K562 (cell line): ENCODE results near the gene KRT81. TPM values are rescaled to one million over a fixed set of nuclear protein-coding genes. Genes with fewer than 3 reads are reported as not detected.

Experiments used
- NONO ChIP-seq, 2 experiments: fragments of 200-400 bp in 1 of 2; fragments of 450-650 bp in 1 of 2; formaldehyde crosslinking in 1 of 2; IDR thresholded peaks; 2 replicates each; pipeline ENCODE4 v1.6.1; 2017; ENCODE audit warnings: low read depth in 2 of 2, mild to moderate bottlenecking in 2 of 2, moderate library complexity in 2 of 2, low read length in 1 of 2
- TAF9B ChIP-seq: fragments of 450-650 bp; IDR thresholded peaks from 2 replicates; pipeline ENCODE4 v1.6.1; 2018; ENCODE audit warnings: mild to moderate bottlenecking; ENCODE audit not compliant: partially characterized antibody
- ZNF778 ChIP-seq: fragments of 450-650 bp; formaldehyde crosslinking; IDR thresholded peaks from 2 replicates; pipeline ENCODE4 v1.4.0; 2020; ENCODE audit warnings: mild to moderate bottlenecking, moderate library complexity
- polyA plus RNA-seq, 8 experiments: library from polyadenylated mRNA; depleted of rRNA in 4 of 8; stranded (reverse) in 5 of 8; unstranded in 3 of 8; fragments of >200 nt; fragmentation: Nextera tagmentation in 2 of 8; fragmentation: Illumina TruSeq in 1 of 8; extraction: Ambion mirVana in 2 of 8; extraction: Trizol in 1 of 8; gene quantifications; 2 replicates each; pipeline versions ENCODE4 v1.2.1 to v1.2.3, GENCODE V29; 2011 to 2014; ENCODE audit warnings: inconsistent platforms in 1 of 8, missing spikeins in 1 of 8
- total RNA-seq, 7 experiments: library from RNA; depleted of rRNA in 6 of 7; stranded (reverse); fragments of >200 nt in 6 of 7; fragmentation: Illumina TruSeq in 2 of 7; extraction: Trizol in 2 of 7; gene quantifications; 2 replicates each; pipeline versions ENCODE4 v1.2.1 to v1.2.3, GENCODE V29; 2011 to 2021; ENCODE audit warnings: low replicate concordance in 1 of 7
- TF ChIP-seq, protein P1 (sequence below): sonication (generic); formaldehyde crosslinking; IDR thresholded peaks from 2 replicates; pipeline ENCODE4 v1.8.1; 2023; ENCODE audit warnings: missing genetic modification reagents, mild to moderate bottlenecking, borderline replicate concordance
- TF ChIP-seq, protein P2 (sequence below): fragments of 250-450 bp; sonication (Bioruptor Pico); IDR thresholded peaks from 2 replicates; pipeline ENCODE4 v1.4.0; 2020; ENCODE audit warnings: mild to moderate bottlenecking, moderate library complexity
- TF ChIP-seq, protein P3 (sequence below): sonication (generic); formaldehyde crosslinking; IDR thresholded peaks from 2 replicates; pipeline ENCODE4 v1.9.0; 2022; ENCODE audit warnings: mild to moderate bottlenecking, missing genetic modification reagents
- TF ChIP-seq, protein P4 (sequence below): fragments of 450-650 bp; IDR thresholded peaks from 2 replicates; pipeline ENCODE4 v1.6.1; 2016; ENCODE audit warnings: missing biosample characterization, missing genetic modification characterization

Gene KRT81
- total and polyA plus RNA-seq, 9 of the 15 experiments (the other 6 are each of a cell fraction or from before 2014, with no cell fraction given): 0.27 TPM; not detected in 8

DNA sequence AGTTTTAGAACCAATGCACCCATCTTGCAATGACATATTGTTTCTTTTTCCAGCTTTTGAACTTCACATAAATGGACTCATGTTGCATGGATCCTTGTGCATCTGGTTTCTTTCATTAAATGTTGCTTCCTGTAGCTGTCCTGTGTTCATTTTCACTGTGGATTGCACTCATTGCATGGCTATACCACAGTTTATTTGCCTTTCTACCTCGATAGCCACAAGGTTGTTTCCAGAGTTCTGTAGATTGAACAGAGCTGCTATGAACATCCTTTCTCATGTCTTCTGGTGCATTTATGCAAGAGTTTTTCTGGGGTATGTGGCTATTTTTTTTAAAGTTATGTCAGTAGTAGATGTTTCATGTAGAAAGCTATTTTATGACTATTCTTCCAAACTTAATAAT lies 3.5 kb upstream of the KRT81 start (continued):
- TF ChIP-seq, protein P1, sequence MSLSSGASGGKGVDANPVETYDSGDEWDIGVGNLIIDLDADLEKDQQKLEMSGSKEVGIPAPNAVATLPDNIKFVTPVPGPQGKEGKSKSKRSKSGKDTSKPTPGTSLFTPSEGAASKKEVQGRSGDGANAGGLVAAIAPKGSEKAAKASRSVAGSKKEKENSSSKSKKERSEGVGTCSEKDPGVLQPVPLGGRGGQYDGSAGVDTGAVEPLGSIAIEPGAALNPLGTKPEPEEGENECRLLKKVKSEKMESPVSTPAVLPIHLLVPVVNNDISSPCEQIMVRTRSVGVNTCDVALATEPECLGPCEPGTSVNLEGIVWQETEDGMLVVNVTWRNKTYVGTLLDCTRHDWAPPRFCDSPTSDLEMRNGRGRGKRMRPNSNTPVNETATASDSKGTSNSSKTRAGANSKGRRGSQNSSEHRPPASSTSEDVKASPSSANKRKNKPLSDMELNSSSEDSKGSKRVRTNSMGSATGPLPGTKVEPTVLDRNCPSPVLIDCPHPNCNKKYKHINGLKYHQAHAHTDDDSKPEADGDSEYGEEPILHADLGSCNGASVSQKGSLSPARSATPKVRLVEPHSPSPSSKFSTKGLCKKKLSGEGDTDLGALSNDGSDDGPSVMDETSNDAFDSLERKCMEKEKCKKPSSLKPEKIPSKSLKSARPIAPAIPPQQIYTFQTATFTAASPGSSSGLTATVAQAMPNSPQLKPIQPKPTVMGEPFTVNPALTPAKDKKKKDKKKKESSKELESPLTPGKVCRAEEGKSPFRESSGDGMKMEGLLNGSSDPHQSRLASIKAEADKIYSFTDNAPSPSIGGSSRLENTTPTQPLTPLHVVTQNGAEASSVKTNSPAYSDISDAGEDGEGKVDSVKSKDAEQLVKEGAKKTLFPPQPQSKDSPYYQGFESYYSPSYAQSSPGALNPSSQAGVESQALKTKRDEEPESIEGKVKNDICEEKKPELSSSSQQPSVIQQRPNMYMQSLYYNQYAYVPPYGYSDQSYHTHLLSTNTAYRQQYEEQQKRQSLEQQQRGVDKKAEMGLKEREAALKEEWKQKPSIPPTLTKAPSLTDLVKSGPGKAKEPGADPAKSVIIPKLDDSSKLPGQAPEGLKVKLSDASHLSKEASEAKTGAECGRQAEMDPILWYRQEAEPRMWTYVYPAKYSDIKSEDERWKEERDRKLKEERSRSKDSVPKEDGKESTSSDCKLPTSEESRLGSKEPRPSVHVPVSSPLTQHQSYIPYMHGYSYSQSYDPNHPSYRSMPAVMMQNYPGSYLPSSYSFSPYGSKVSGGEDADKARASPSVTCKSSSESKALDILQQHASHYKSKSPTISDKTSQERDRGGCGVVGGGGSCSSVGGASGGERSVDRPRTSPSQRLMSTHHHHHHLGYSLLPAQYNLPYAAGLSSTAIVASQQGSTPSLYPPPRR (CRISPR knock-in tag): no peak
- TF ChIP-seq NONO (IDR thresholded peaks at IDR 0.05; ENCODE audit: low read depth in 2 of 2, low read length in 1 of 2): no peak
- TF ChIP-seq, protein P2, sequence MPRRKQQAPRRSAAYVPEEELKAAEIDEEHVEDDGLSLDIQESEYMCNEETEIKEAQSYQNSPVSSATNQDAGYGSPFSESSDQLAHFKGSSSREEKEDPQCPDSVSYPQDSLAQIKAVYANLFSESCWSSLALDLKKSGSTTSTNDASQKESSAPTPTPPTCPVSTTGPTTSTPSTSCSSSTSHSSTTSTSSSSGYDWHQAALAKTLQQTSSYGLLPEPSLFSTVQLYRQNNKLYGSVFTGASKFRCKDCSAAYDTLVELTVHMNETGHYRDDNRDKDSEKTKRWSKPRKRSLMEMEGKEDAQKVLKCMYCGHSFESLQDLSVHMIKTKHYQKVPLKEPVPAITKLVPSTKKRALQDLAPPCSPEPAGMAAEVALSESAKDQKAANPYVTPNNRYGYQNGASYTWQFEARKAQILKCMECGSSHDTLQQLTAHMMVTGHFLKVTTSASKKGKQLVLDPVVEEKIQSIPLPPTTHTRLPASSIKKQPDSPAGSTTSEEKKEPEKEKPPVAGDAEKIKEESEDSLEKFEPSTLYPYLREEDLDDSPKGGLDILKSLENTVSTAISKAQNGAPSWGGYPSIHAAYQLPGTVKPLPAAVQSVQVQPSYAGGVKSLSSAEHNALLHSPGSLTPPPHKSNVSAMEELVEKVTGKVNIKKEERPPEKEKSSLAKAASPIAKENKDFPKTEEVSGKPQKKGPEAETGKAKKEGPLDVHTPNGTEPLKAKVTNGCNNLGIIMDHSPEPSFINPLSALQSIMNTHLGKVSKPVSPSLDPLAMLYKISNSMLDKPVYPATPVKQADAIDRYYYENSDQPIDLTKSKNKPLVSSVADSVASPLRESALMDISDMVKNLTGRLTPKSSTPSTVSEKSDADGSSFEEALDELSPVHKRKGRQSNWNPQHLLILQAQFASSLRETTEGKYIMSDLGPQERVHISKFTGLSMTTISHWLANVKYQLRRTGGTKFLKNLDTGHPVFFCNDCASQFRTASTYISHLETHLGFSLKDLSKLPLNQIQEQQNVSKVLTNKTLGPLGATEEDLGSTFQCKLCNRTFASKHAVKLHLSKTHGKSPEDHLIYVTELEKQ: no peak
- TF ChIP-seq TAF9B: no peak
- TF ChIP-seq, protein P3, sequence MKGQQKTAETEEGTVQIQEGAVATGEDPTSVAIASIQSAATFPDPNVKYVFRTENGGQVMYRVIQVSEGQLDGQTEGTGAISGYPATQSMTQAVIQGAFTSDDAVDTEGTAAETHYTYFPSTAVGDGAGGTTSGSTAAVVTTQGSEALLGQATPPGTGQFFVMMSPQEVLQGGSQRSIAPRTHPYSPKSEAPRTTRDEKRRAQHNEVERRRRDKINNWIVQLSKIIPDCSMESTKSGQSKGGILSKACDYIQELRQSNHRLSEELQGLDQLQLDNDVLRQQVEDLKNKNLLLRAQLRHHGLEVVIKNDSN (CRISPR knock-in tag): no peak
- TF ChIP-seq, protein P4, sequence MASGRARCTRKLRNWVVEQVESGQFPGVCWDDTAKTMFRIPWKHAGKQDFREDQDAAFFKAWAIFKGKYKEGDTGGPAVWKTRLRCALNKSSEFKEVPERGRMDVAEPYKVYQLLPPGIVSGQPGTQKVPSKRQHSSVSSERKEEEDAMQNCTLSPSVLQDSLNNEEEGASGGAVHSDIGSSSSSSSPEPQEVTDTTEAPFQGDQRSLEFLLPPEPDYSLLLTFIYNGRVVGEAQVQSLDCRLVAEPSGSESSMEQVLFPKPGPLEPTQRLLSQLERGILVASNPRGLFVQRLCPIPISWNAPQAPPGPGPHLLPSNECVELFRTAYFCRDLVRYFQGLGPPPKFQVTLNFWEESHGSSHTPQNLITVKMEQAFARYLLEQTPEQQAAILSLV (tag): no peak
- no peak for TF ChIP-seq ZNF778 (CRISPR knock-in tag)
